ENCODE measurements around the gene PCSK6. TPM values are rescaled to one million over a fixed set of nuclear protein-coding genes. Genes with fewer than 3 reads are reported as not detected.
A peak's percentile ranks its signal among the peaks of the same experiment; 100 is the strongest.
"Not testable (repeated sequence)": the region's sequence is repeated elsewhere in the genome, so short reads cannot be mapped to it uniquely, and the experiment has no call there.

The PCSK6 gene
- total RNA-seq, 2 donors from 2014 or later, result 1.9 to 27.8 TPM

GRCh38 chr15:101464999-101465669 lies 24.4 kb downstream of the PCSK6 start:
- Mint-ChIP-seq H3K27ac (no peak overlapping the region), H3K4me3 (no peak overlapping the region), H3K4me1 (peaks cover 20% of the 10 kb centered on the region), H3K27me3 (peaks cover 50% of the 10 kb centered on the region), H3K36me3 (ENCODE audit: low read depth) (no peaks in the 10 kb centered on the region)
- DNase-seq (no peak), ATAC-seq (no peak)
- H3K9me3 ChIP-seq (ENCODE audit: control insufficient read depth, low read length, poor library complexity, severe bottlenecking), result no peaks in the 10 kb centered on the region

GRCh38 chr15:101464256-101464998 lies 25.1 kb downstream of the PCSK6 start:
- no peaks in the 10 kb centered on the region for H3K36me3 Mint-ChIP-seq (ENCODE audit: low read depth)
- ATAC-seq (no peak), DNase-seq (no peak)
- peaks cover 53% of the 10 kb centered on the region for H3K27me3 Mint-ChIP-seq
- no peak overlapping the region for H3K4me3 Mint-ChIP-seq
- H3K27ac Mint-ChIP-seq, result no peak overlapping the region
- H3K4me1 Mint-ChIP-seq, result peaks cover 23% of the 10 kb centered on the region
- H3K9me3 ChIP-seq (ENCODE audit: control insufficient read depth, low read length, poor library complexity, severe bottlenecking), result no peaks in the 10 kb centered on the region

- DNase-seq; H3K4me3 Mint-ChIP-seq; H3K27ac Mint-ChIP-seq; H3K9me3 ChIP-seq (ENCODE audit: control insufficient read depth, low read length, poor library complexity, severe bottlenecking); ATAC-seq; H3K36me3 Mint-ChIP-seq (ENCODE audit: low read depth): not testable (repeated sequence)
- peaks cover 23% of the 10 kb centered on the region for H3K4me1 Mint-ChIP-seq
- peaks cover 58% of the 10 kb centered on the region for H3K27me3 Mint-ChIP-seq
Observed at GRCh38 chr15:101463696-101464095, 25.8 kb downstream of the PCSK6 start.

- Mint-ChIP-seq H3K27ac (no peak overlapping the region), H3K27me3 (peaks cover 55% of the 10 kb centered on the region), H3K4me1 (peaks cover 23% of the 10 kb centered on the region), H3K4me3 (no peak overlapping the region), H3K36me3 (ENCODE audit: low read depth) (no peaks in the 10 kb centered on the region)
- ATAC-seq (no peak), DNase-seq (no peak)
- no peaks in the 10 kb centered on the region for H3K9me3 ChIP-seq (ENCODE audit: control insufficient read depth, low read length, poor library complexity, severe bottlenecking)
Observed at GRCh38 chr15:101463270-101463669, 26.2 kb downstream of the PCSK6 start.

GRCh38 chr15:101461097-101461496 lies 28.4 kb downstream of the PCSK6 start:
- H3K27ac Mint-ChIP-seq, result peak overlapping the region; percentile 72
- H3K4me1 Mint-ChIP-seq, result peaks cover 23% of the 10 kb centered on the region
- H3K27me3 Mint-ChIP-seq, result peaks cover 52% of the 10 kb centered on the region
- ATAC-seq (no peak), DNase-seq (no peak)
- H3K4me3 Mint-ChIP-seq, result no peak overlapping the region
- H3K36me3 Mint-ChIP-seq (ENCODE audit: low read depth), result no peaks in the 10 kb centered on the region
- H3K9me3 ChIP-seq (ENCODE audit: control insufficient read depth, low read length, poor library complexity, severe bottlenecking), result no peaks in the 10 kb centered on the region

GRCh38 chr15:101459579-101460300 lies 29.8 kb downstream of the PCSK6 start:
- no peaks in the 10 kb centered on the region for H3K9me3 ChIP-seq (ENCODE audit: control insufficient read depth, low read length, poor library complexity, severe bottlenecking)
- no peak for ATAC-seq
- H3K36me3 Mint-ChIP-seq (ENCODE audit: low read depth), result no peaks in the 10 kb centered on the region
- H3K4me3 Mint-ChIP-seq, result no peak overlapping the region
- H3K27me3 Mint-ChIP-seq, result peaks cover 53% of the 10 kb centered on the region
- no peak for DNase-seq
- peak overlapping the region; percentile 72 for H3K27ac Mint-ChIP-seq
- peaks cover 25% of the 10 kb centered on the region for H3K4me1 Mint-ChIP-seq

GRCh38 chr15:101458908-101459578 lies 30.5 kb downstream of the PCSK6 start:
- peaks cover 25% of the 10 kb centered on the region for H3K4me1 Mint-ChIP-seq
- no peak overlapping the region for H3K4me3 Mint-ChIP-seq
- DNase-seq, result no peak
- no peak overlapping the region for H3K27ac Mint-ChIP-seq
- peaks cover 52% of the 10 kb centered on the region for H3K27me3 Mint-ChIP-seq
- no peaks in the 10 kb centered on the region for H3K36me3 Mint-ChIP-seq (ENCODE audit: low read depth)
- ATAC-seq, result no peak
- H3K9me3 ChIP-seq (ENCODE audit: control insufficient read depth, low read length, poor library complexity, severe bottlenecking), result no peaks in the 10 kb centered on the region

- Mint-ChIP-seq H3K27me3 (peaks cover 51% of the 10 kb centered on the region), H3K4me1 (peaks cover 25% of the 10 kb centered on the region), H3K4me3 (no peak overlapping the region), H3K36me3 (ENCODE audit: low read depth) (no peaks in the 10 kb centered on the region), H3K27ac (no peak overlapping the region)
- H3K9me3 ChIP-seq (ENCODE audit: control insufficient read depth, low read length, poor library complexity, severe bottlenecking), result no peaks in the 10 kb centered on the region
- ATAC-seq, result no peak
- DNase-seq, result no peak
Observed at GRCh38 chr15:101458158-101458900, 31.2 kb downstream of the PCSK6 start.

GRCh38 chr15:101457696-101458095 lies 31.8 kb downstream of the PCSK6 start:
- Mint-ChIP-seq H3K27me3 (peaks cover 50% of the 10 kb centered on the region), H3K4me3 (no peak overlapping the region), H3K27ac (no peak overlapping the region), H3K4me1 (peaks cover 23% of the 10 kb centered on the region), H3K36me3 (ENCODE audit: low read depth) (no peaks in the 10 kb centered on the region)
- ATAC-seq (no peak), DNase-seq (no peak)
- H3K9me3 ChIP-seq (ENCODE audit: control insufficient read depth, low read length, poor library complexity, severe bottlenecking), result no peaks in the 10 kb centered on the region

- H3K27ac Mint-ChIP-seq, result no peak overlapping the region
- peaks cover 15% of the 10 kb centered on the region for H3K4me1 Mint-ChIP-seq
- no peak for ATAC-seq
- DNase-seq, result no peak
- peaks cover 2% of the 10 kb centered on the region for H3K36me3 Mint-ChIP-seq (ENCODE audit: low read depth)
- H3K4me3 Mint-ChIP-seq, result no peak overlapping the region
- H3K27me3 Mint-ChIP-seq, result peaks cover 54% of the 10 kb centered on the region
- H3K9me3 ChIP-seq (ENCODE audit: control insufficient read depth, low read length, poor library complexity, severe bottlenecking), result no peaks in the 10 kb centered on the region
Observed at GRCh38 chr15:101456057-101456739, 33.3 kb downstream of the PCSK6 start.

GRCh38 chr15:101455291-101456025 lies 34.0 kb downstream of the PCSK6 start:
- Mint-ChIP-seq H3K4me1 (peaks cover 8% of the 10 kb centered on the region), H3K27ac (no peak overlapping the region), H3K27me3 (peaks cover 58% of the 10 kb centered on the region), H3K36me3 (ENCODE audit: low read depth) (peaks cover 2% of the 10 kb centered on the region), H3K4me3 (no peak overlapping the region)
- no peaks in the 10 kb centered on the region for H3K9me3 ChIP-seq (ENCODE audit: control insufficient read depth, low read length, poor library complexity, severe bottlenecking)
- ATAC-seq (peak; percentile 25), DNase-seq (no peak)

- H3K4me1 Mint-ChIP-seq; H3K4me3 Mint-ChIP-seq; H3K27ac Mint-ChIP-seq; H3K9me3 ChIP-seq (ENCODE audit: control insufficient read depth, low read length, poor library complexity, severe bottlenecking); ATAC-seq; H3K36me3 Mint-ChIP-seq (ENCODE audit: low read depth); DNase-seq: not testable (repeated sequence)
- H3K27me3 Mint-ChIP-seq, result peaks cover 59% of the 10 kb centered on the region
Observed at GRCh38 chr15:101454781-101455180, 34.7 kb downstream of the PCSK6 start.

All from T-helper 17 cell (primary cell).